Gastrocnemius medialis (tissue), 4 donors: ENCODE data around the gene RPUSD1.
"Not testable (repeated sequence)": the region's sequence is repeated elsewhere in the genome, so short reads cannot be mapped to it uniquely, and the experiment has no call there.

Experiments used
- CTCF ChIP-seq, 5 experiments: fragments of 450-650 bp in 3 of 5; fragments of 200-600 bp in 2 of 5; sonication (generic) in 2 of 5; IDR thresholded peaks in 4 of 5; conservative IDR thresholded peaks in 1 of 5; 1 replicate in 4 of 5; 2 replicates in 1 of 5; pipeline ENCODE4 v1.5.1; 2016 to 2019; ENCODE audit warnings: antibody characterized with exemption in 5 of 5, mild to moderate bottlenecking in 3 of 5, moderate library complexity in 3 of 5
- POLR2A ChIP-seq, 2 donors: fragments of 450-650 bp; IDR thresholded peaks; one replicate each; pipeline ENCODE4 v1.6.1; 2017; ENCODE audit warnings: antibody characterized with exemption in 2 of 2, mild to moderate bottlenecking in 2 of 2, moderate library complexity in 2 of 2

GRCh38 chr16:776298-776697, 11.9 kb downstream of the RPUSD1 start:
- not testable (repeated sequence) for TF ChIP-seq POLR2A (IDR thresholded peaks at IDR 0.05); CTCF (IDR thresholded peaks at IDR 0.05 in 4 of 5, conservative IDR thresholded peaks at IDR 0.05 in 1 of 5)
